GM23338 (cell line): ENCODE results near the gene XKR8. TPM values are rescaled to one million over a fixed set of nuclear protein-coding genes. Genes with fewer than 3 reads are reported as not detected.

ENCODE experiments used
- ATAC-seq: fragments of 200-7000 bp; cut with Tn5 transposase; 3 replicates; pipeline ENCODE4 v1.9.1; 2020
- DNase-seq: peaks from one replicate; pipeline ENCODE4 v3.0.0-alpha.2; 2015; ENCODE audit warnings: low spot score
- H2AFZ ChIP-seq: fragments of 200-600 bp; sonication (generic); 2 replicates; pipeline ENCODE4 v1.8.0; 2016; ENCODE audit warnings: antibody characterized with exemption, mild to moderate bottlenecking, moderate library complexity
- H3F3A ChIP-seq: fragments of 200-600 bp; sonication (generic); replicated peaks from 2 replicates; pipeline ENCODE4 v1.8.0; 2017; ENCODE audit warnings: antibody characterized with exemption, mixed run types, low read depth
- H3K27ac ChIP-seq: fragments of 200-600 bp; sonication (generic); 2 replicates; pipeline ENCODE4 v1.6.1; 2016; ENCODE audit warnings: low read depth
- H3K27me3 ChIP-seq: fragments of 200-600 bp; sonication (generic); 2 replicates; pipeline ENCODE4 v1.8.0; 2016; ENCODE audit warnings: mild to moderate bottlenecking, mixed run types, moderate library complexity; ENCODE audit not compliant: insufficient read depth
- H3K36me3 ChIP-seq: fragments of 200-600 bp; sonication (generic); 2 replicates; pipeline ENCODE4 v1.8.0; 2016; ENCODE audit warnings: mild to moderate bottlenecking; ENCODE audit not compliant: insufficient read depth
- H3K4me1 ChIP-seq: fragments of 200-600 bp; sonication (generic); 2 replicates; pipeline ENCODE4 v1.8.0; 2016; ENCODE audit warnings: mild to moderate bottlenecking, moderate library complexity; ENCODE audit not compliant: insufficient read depth
- H3K4me2 ChIP-seq: fragments of 200-600 bp; sonication (generic); 2 replicates; pipeline ENCODE4 v1.7.1; 2017; ENCODE audit warnings: mixed run types
- H3K4me3 ChIP-seq: fragments of 200-600 bp; sonication (generic); 2 replicates; pipeline ENCODE4 v1.6.1; 2016; ENCODE audit warnings: mixed run types
- H3K79me2 ChIP-seq: fragments of 200-600 bp; sonication (generic); replicated peaks from 2 replicates; pipeline ENCODE4 v1.8.0; 2017; ENCODE audit warnings: mild to moderate bottlenecking; ENCODE audit not compliant: insufficient read depth
- H3K9me2 ChIP-seq: fragments of 200-600 bp; sonication (generic); 2 replicates; pipeline ENCODE4 v1.8.0; 2017; ENCODE audit not compliant: insufficient read depth
- H4K20me1 ChIP-seq: fragments of 200-600 bp; sonication (generic); replicated peaks from 2 replicates; pipeline ENCODE4 v1.8.0; 2017; ENCODE audit warnings: mild to moderate bottlenecking; ENCODE audit not compliant: insufficient read depth
- H3K27ac Mint-ChIP-seq: 2 replicates; pipeline ENCODE4 v1.8.0; 2020; ENCODE audit warnings: inconsistent platforms, mild to moderate bottlenecking, moderate library complexity, mixed read lengths
- H3K27me3 Mint-ChIP-seq: 3 replicates; pipeline ENCODE4 v1.8.0; 2022; ENCODE audit warnings: low read depth, mild to moderate bottlenecking, moderate library complexity, mixed read lengths, inconsistent platforms; ENCODE audit not compliant: insufficient read depth, poor library complexity
- H3K36me3 Mint-ChIP-seq: 3 replicates; pipeline ENCODE4 v1.8.0; 2021; ENCODE audit warnings: low read depth, mild to moderate bottlenecking, inconsistent platforms, moderate library complexity, mixed read lengths
- H3K4me1 Mint-ChIP-seq: 3 replicates; pipeline ENCODE4 v1.8.0; 2020; ENCODE audit warnings: mild to moderate bottlenecking, inconsistent platforms, mixed read lengths
- H3K4me3 Mint-ChIP-seq: 3 replicates; pipeline ENCODE4 v1.8.0; 2021; ENCODE audit warnings: moderate library complexity, mild to moderate bottlenecking, inconsistent platforms, mixed read lengths
- H3K9me3 Mint-ChIP-seq: 3 replicates; pipeline ENCODE4 v1.8.0; 2020; ENCODE audit warnings: moderate library complexity, mild to moderate bottlenecking, inconsistent platforms, mixed read lengths
- CREB1 ChIP-seq: fragments of 250-450 bp; sonication (Bioruptor Pico); IDR thresholded peaks from 2 replicates; pipeline ENCODE4 v1.5.0; 2020; ENCODE audit warnings: low read depth, mild to moderate bottlenecking, moderate library complexity
- CTCF ChIP-seq, 2 experiments: fragments of 200-600 bp in 1 of 2; sonication (generic) in 1 of 2; conservative IDR thresholded peaks; 2 replicates each; pipeline versions ENCODE4 v1.5.1 to v1.6.1; 2016 to 2017; ENCODE audit warnings: antibody characterized with exemption in 2 of 2, low read depth in 2 of 2, mild to moderate bottlenecking in 2 of 2, moderate library complexity in 1 of 2
- EZH2 ChIP-seq: fragments of 200-600 bp; sonication (generic); IDR thresholded peaks from one replicate; pipeline ENCODE4 v1.8.0; 2017; ENCODE audit warnings: antibody characterized with exemption, mild to moderate bottlenecking, low read depth; ENCODE audit not compliant: unreplicated experiment
- EZH2phosphoT487 ChIP-seq: fragments of 200-600 bp; sonication (generic); IDR thresholded peaks from one replicate; pipeline ENCODE4 v1.8.1; 2018; ENCODE audit warnings: antibody characterized with exemption; ENCODE audit not compliant: unreplicated experiment
- JUNB ChIP-seq: IDR thresholded peaks from one replicate; pipeline ENCODE4 v1.6.1; 2016; ENCODE audit warnings: antibody characterized with exemption; ENCODE audit not compliant: unreplicated experiment
- NANOG ChIP-seq: IDR thresholded peaks from 2 replicates; pipeline ENCODE4 v1.6.1; 2016; ENCODE audit warnings: antibody characterized with exemption, borderline replicate concordance
- POLR2AphosphoS5 ChIP-seq: IDR thresholded peaks from 2 replicates; pipeline ENCODE4 v1.6.1; 2016; ENCODE audit warnings: antibody characterized with exemption, low read depth
- STAT1 ChIP-seq: IDR thresholded peaks from one replicate; pipeline ENCODE4 v1.6.1; 2016; ENCODE audit warnings: antibody characterized with exemption; ENCODE audit not compliant: unreplicated experiment
- ZNF114 ChIP-seq: fragments of 250-450 bp; sonication (Bioruptor Pico); IDR thresholded peaks from 2 replicates; pipeline ENCODE4 v1.5.0; 2020; ENCODE audit warnings: mild to moderate bottlenecking, moderate library complexity
- ZNF331 ChIP-seq: fragments of 250-450 bp; sonication (Bioruptor Pico); IDR thresholded peaks from 2 replicates; pipeline ENCODE4 v1.5.0; 2020; ENCODE audit warnings: low read depth, mild to moderate bottlenecking, moderate library complexity
- polyA plus RNA-seq: library from polyadenylated mRNA; unstranded; fragments of >200 nt; fragmentation: Nextera tagmentation; extraction: Ambion mirVana; gene quantifications from 2 replicates; pipeline ENCODE4 v1.2.1, GENCODE V29; 2016
- total RNA-seq: library from RNA; depleted of rRNA; stranded (reverse); fragments of >200 nt; shearing (Covaris generic); gene quantifications from 2 replicates; pipeline ENCODE4 v1.2.3, GENCODE V29; 2014
- TF ChIP-seq, protein P1 (sequence below): IDR thresholded peaks from one replicate; pipeline ENCODE4 v1.6.1; 2018; ENCODE audit warnings: antibody characterized with exemption; ENCODE audit not compliant: unreplicated experiment
- TF ChIP-seq, protein P2 (sequence below): IDR thresholded peaks from 2 replicates; pipeline ENCODE4 v1.6.1; 2016; ENCODE audit warnings: antibody characterized with exemption
- TF ChIP-seq, protein P3 (sequence below): fragments of 250-450 bp; sonication (Bioruptor Pico); IDR thresholded peaks from 2 replicates; pipeline ENCODE4 v1.5.0; 2020; ENCODE audit warnings: mild to moderate bottlenecking, moderate library complexity

XKR8 gene
- total and polyA plus RNA-seq, 2 experiments from 2014 or later: 8.2 to 13.1 TPM

DNA sequence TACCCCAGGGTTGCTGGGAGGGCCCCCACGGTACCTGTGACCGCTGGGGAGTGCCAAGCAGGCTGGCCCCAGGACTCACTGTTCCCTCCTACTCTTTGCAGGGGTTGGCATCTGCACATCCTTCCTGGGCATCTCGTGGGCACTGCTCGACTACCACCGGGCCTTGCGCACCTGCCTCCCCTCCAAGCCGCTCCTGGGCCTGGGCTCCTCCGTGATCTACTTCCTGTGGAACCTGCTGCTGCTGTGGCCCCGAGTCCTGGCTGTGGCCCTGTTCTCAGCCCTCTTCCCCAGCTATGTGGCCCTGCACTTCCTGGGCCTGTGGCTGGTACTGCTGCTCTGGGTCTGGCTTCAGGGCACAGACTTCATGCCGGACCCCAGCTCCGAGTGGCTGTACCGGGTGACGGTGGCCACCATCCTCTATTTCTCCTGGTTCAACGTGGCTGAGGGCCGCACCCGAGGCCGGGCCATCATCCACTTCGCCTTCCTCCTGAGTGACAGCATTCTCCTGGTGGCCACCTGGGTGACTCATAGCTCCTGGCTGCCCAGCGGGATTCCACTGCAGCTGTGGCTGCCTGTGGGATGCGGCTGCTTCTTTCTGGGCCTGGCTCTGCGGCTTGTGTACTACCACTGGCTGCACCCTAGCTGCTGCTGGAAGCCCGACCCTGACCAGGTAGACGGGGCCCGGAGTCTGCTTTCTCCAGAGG, 6.8 kb downstream of the XKR8 start:
- Histone ChIP-seq H3K27ac (no peak overlapping the region), H3K36me3 (no peaks in the 10 kb centered on the region; the same call in 1 of the 2 replicates), H3K9me2 (no peaks in the 10 kb centered on the region), H3K4me3 (no peak overlapping the region), H4K20me1 (0 out of 2 replicates have a peak, but pooled peaks cover 4% of the 10 kb centered on the region), H2AFZ (no peak overlapping the region), H3K79me2 (no peaks in the 10 kb centered on the region), H3F3A (0 out of 2 replicates have a peak, but pooled peaks cover under 1% of the 10 kb centered on the region), H3K4me1 (0 out of 2 replicates have a peak, but pooled peaks cover under 1% of the 10 kb centered on the region), H3K27me3 (no peaks in the 10 kb centered on the region), H3K4me2 (no peak overlapping the region)
- Mint-ChIP-seq H3K36me3 (peaks cover 6% of the 10 kb centered on the region; the same call in 2 of the 3 replicates), H3K27me3 (peaks cover 10% of the 10 kb centered on the region), H3K4me3 (no peak overlapping the region), H3K4me1 (peaks cover 5% of the 10 kb centered on the region; the same call in 2 of the 3 replicates), H3K27ac (no peak overlapping the region), H3K9me3 (no peaks in the 10 kb centered on the region)
- no peak for DNase-seq
- ATAC-seq: no peak
- TF ChIP-seq CREB1 (no peak), JUNB (no peak), NANOG (no peak), ZNF114 (CRISPR knock-in tag) (no peak), POLR2AphosphoS5 (no peak), STAT1 (no peak), ZNF331 (CRISPR knock-in tag) (no peak), CTCF (conservative IDR thresholded peaks at IDR 0.05; ENCODE audit: low read depth in 2 of 2) (no peak), EZH2 (no peak), EZH2phosphoT487 (no peak)
- TF ChIP-seq, protein P1, sequence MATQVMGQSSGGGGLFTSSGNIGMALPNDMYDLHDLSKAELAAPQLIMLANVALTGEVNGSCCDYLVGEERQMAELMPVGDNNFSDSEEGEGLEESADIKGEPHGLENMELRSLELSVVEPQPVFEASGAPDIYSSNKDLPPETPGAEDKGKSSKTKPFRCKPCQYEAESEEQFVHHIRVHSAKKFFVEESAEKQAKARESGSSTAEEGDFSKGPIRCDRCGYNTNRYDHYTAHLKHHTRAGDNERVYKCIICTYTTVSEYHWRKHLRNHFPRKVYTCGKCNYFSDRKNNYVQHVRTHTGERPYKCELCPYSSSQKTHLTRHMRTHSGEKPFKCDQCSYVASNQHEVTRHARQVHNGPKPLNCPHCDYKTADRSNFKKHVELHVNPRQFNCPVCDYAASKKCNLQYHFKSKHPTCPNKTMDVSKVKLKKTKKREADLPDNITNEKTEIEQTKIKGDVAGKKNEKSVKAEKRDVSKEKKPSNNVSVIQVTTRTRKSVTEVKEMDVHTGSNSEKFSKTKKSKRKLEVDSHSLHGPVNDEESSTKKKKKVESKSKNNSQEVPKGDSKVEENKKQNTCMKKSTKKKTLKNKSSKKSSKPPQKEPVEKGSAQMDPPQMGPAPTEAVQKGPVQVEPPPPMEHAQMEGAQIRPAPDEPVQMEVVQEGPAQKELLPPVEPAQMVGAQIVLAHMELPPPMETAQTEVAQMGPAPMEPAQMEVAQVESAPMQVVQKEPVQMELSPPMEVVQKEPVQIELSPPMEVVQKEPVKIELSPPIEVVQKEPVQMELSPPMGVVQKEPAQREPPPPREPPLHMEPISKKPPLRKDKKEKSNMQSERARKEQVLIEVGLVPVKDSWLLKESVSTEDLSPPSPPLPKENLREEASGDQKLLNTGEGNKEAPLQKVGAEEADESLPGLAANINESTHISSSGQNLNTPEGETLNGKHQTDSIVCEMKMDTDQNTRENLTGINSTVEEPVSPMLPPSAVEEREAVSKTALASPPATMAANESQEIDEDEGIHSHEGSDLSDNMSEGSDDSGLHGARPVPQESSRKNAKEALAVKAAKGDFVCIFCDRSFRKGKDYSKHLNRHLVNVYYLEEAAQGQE: no peak
- TF ChIP-seq, protein P2, sequence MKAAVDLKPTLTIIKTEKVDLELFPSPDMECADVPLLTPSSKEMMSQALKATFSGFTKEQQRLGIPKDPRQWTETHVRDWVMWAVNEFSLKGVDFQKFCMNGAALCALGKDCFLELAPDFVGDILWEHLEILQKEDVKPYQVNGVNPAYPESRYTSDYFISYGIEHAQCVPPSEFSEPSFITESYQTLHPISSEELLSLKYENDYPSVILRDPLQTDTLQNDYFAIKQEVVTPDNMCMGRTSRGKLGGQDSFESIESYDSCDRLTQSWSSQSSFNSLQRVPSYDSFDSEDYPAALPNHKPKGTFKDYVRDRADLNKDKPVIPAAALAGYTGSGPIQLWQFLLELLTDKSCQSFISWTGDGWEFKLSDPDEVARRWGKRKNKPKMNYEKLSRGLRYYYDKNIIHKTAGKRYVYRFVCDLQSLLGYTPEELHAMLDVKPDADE: no peak
- TF ChIP-seq, protein P3, sequence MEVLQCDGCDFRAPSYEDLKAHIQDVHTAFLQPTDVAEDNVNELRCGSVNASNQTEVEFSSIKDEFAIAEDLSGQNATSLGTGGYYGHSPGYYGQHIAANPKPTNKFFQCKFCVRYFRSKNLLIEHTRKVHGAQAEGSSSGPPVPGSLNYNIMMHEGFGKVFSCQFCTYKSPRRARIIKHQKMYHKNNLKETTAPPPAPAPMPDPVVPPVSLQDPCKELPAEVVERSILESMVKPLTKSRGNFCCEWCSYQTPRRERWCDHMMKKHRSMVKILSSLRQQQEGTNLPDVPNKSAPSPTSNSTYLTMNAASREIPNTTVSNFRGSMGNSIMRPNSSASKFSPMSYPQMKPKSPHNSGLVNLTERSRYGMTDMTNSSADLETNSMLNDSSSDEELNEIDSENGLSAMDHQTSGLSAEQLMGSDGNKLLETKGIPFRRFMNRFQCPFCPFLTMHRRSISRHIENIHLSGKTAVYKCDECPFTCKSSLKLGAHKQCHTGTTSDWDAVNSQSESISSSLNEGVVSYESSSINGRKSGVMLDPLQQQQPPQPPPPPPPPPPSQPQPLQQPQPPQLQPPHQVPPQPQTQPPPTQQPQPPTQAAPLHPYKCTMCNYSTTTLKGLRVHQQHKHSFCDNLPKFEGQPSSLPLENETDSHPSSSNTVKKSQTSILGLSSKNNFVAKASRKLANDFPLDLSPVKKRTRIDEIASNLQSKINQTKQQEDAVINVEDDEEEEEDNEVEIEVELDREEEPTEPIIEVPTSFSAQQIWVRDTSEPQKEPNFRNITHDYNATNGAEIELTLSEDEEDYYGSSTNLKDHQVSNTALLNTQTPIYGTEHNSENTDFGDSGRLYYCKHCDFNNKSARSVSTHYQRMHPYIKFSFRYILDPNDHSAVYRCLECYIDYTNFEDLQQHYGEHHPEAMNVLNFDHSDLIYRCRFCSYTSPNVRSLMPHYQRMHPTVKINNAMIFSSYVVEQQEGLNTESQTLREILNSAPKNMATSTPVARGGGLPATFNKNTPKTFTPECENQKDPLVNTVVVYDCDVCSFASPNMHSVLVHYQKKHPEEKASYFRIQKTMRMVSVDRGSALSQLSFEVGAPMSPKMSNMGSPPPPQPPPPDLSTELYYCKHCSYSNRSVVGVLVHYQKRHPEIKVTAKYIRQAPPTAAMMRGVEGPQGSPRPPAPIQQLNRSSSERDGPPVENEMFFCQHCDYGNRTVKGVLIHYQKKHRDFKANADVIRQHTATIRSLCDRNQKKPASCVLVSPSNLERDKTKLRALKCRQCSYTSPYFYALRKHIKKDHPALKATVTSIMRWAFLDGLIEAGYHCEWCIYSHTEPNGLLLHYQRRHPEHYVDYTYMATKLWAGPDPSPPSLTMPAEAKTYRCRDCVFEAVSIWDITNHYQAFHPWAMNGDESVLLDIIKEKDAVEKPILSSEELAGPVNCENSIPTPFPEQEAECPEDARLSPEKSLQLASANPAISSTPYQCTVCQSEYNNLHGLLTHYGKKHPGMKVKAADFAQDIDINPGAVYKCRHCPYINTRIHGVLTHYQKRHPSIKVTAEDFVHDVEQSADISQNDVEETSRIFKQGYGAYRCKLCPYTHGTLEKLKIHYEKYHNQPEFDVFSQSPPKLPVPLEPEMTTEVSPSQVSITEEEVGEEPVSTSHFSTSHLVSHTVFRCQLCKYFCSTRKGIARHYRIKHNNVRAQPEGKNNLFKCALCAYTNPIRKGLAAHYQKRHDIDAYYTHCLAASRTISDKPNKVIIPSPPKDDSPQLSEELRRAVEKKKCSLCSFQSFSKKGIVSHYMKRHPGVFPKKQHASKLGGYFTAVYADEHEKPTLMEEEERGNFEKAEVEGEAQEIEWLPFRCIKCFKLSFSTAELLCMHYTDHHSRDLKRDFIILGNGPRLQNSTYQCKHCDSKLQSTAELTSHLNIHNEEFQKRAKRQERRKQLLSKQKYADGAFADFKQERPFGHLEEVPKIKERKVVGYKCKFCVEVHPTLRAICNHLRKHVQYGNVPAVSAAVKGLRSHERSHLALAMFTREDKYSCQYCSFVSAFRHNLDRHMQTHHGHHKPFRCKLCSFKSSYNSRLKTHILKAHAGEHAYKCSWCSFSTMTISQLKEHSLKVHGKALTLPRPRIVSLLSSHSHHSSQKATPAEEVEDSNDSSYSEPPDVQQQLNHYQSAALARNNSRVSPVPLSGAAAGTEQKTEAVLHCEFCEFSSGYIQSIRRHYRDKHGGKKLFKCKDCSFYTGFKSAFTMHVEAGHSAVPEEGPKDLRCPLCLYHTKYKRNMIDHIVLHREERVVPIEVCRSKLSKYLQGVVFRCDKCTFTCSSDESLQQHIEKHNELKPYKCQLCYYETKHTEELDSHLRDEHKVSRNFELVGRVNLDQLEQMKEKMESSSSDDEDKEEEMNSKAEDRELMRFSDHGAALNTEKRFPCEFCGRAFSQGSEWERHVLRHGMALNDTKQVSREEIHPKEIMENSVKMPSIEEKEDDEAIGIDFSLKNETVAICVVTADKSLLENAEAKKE (CRISPR knock-in tag): no peak
